ENCODE data around the gene IGF2BP2. TPM values are rescaled to one million over a fixed set of nuclear protein-coding genes. Genes with fewer than 3 reads are reported as not detected.
A peak's percentile ranks its signal among the peaks of the same experiment; 100 is the strongest.
"Not testable (repeated sequence)": the region's sequence is repeated elsewhere in the genome, so short reads cannot be mapped to it uniquely, and the experiment has no call there.

IGF2BP2 gene
- total RNA-seq, 1 experiment from 2014 or later, result 154 TPM

DNA sequence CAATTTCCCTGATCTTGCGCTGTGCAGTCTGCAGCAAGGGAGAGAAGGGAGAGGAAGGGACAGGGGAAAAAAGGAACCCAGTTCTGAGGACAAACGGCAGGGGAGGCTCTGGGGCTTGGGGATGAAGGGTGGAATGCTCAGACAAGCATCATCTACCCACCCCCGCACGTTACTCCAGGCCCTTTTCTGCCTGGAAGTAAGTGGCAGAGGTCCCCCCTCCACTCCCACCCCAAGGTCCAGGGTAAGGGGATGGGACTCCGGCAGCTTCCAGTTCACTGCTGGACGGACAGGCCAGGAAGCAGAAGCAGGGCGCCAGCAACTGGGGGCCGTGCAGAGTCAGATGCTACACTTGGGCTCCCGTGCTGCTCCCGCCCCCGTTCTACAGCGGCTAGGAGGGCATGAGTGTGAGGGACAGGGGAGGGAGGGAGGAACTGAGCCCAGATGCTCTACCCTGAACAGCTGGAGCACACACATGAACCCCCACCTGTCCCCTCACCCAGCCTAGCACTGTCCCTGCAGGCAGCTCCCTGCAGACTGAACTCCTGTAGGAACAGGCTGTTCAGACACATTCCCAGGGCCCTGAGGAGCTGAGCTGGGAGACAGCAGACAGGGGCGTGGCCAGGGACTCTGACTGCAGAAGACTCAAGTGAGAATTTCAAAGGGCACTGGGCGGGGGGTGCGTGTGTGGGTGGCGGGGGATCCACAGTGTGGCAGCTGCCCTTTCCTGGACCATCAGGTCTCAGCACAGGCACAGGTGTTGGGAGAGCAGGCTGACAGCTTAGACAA, 179.1 kb downstream of the IGF2BP2 start:
- Mint-ChIP-seq H3K4me3 (ENCODE audit: unreplicated experiment) (no peak overlapping the region), H3K36me3 (ENCODE audit: insufficient read depth, unreplicated experiment) (peaks cover 78% of the 10 kb centered on the region), H3K27ac (ENCODE audit: low read depth, unreplicated experiment) (peak overlapping the region; percentile 60), H3K27me3 (ENCODE audit: insufficient read depth, unreplicated experiment) (no peaks in the 10 kb centered on the region), H3K9me3 (ENCODE audit: unreplicated experiment) (no peaks in the 10 kb centered on the region), H3K4me1 (ENCODE audit: insufficient read depth, unreplicated experiment) (peaks cover 5% of the 10 kb centered on the region)
- intact Hi-C loops (cut with micrococcal nuclease), result no loop called here
- ChIA-PET POLR2A (no interaction called here), CTCF (interaction anchor here (0.6 to 0.7 kb wide), 2 partner anchors 8 to 14 kb away, joined by 3 to 4 read pairs; no protein-coding TSS in a partner anchor)
- TF ChIP-seq CTCF (IDR thresholded peaks at IDR 0.05; ENCODE audit: unreplicated experiment), result no peak
- BruUV-seq (replicated peaks), result no TSS peak
- no peak for DNase-seq (ENCODE audit: unreplicated experiment)

DNA sequence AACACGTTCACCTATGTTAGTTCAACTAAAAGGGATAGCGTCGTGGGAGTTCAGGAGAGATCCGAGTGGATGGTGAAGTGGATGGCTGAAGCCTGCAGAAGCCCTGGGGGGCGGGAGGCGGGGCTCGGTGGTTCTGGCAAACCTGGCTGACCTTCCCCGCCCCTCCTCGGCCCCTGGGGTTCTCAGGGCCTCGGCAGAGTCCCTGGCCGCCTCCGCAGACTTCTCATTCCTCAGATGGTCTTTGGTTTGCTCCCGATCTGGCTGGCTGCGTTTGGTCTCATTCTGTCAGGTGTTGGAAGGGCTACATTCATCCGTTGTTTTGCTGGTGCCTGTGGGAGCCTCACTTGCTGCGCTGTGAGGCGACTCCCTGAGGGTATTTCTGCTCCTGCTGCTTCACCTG, 179.7 kb downstream of the IGF2BP2 start:
- H3K9me3 Mint-ChIP-seq (ENCODE audit: unreplicated experiment); DNase-seq (ENCODE audit: unreplicated experiment); CTCF ChIA-PET; H3K27ac Mint-ChIP-seq (ENCODE audit: low read depth, unreplicated experiment); H3K4me1 Mint-ChIP-seq (ENCODE audit: insufficient read depth, unreplicated experiment); H3K4me3 Mint-ChIP-seq (ENCODE audit: unreplicated experiment); BruUV-seq (replicated peaks); H3K27me3 Mint-ChIP-seq (ENCODE audit: insufficient read depth, unreplicated experiment); intact Hi-C loops (cut with micrococcal nuclease); POLR2A ChIA-PET: not testable (repeated sequence)
- peaks cover 77% of the 10 kb centered on the region for H3K36me3 Mint-ChIP-seq (ENCODE audit: insufficient read depth, unreplicated experiment)

- peaks cover 58% of the 10 kb centered on the region for H3K36me3 Mint-ChIP-seq (ENCODE audit: insufficient read depth, unreplicated experiment)
- no peak for TF ChIP-seq CTCF (IDR thresholded peaks at IDR 0.05; ENCODE audit: unreplicated experiment)
- no TSS peak for BruUV-seq (replicated peaks)
- no peak overlapping the region for H3K27ac Mint-ChIP-seq (ENCODE audit: low read depth, unreplicated experiment)
- ChIA-PET POLR2A (interaction anchor here (0.8 to 1.0 kb wide), 2 partner anchors 55 to 77 kb away, joined by 3 read pairs; partner anchors contain the start of gene SENP2), CTCF (interaction anchor here (1.0 kb wide), 1 partner anchor 10 kb away, joined by 4 read pairs; no protein-coding TSS in a partner anchor)
- H3K9me3 Mint-ChIP-seq (ENCODE audit: unreplicated experiment), result no peaks in the 10 kb centered on the region
- H3K4me3 Mint-ChIP-seq (ENCODE audit: unreplicated experiment), result no peak overlapping the region
- no peaks in the 10 kb centered on the region for H3K27me3 Mint-ChIP-seq (ENCODE audit: insufficient read depth, unreplicated experiment)
- intact Hi-C loops (cut with micrococcal nuclease), result no loop called here
- DNase-seq (ENCODE audit: unreplicated experiment), result no peak
- H3K4me1 Mint-ChIP-seq (ENCODE audit: insufficient read depth, unreplicated experiment), result no peaks in the 10 kb centered on the region
Observed at GRCh38 chr3:185640308-185640707, 184.5 kb downstream of the IGF2BP2 start.

DNA sequence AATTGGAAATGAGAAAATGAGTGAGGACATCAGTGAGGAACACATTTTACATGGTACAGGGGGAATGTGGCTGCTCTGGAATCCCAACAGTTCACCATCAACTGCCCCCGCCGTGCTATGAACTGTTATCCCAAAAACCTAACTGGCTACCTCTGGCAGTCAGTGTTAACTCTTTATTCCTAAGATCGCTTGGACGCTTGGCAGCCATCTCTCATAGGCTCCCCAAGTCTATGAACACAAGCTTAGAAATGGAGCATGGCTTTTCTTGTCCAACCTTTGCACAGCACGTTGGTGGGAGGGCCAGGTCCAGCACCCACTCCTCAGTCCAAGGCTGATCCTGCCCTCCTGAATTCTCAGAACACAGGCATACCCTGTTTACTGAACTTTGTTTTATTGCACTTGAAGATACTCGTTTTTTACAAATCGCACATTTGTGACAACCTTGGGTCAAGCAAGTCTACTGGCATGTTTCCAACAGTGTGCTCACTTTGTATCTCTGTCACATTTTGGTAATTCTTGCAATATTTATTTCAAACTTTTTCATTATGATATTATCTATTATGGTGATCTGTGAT, 185.1 kb downstream of the IGF2BP2 start:
- no peak overlapping the region for H3K27ac Mint-ChIP-seq (ENCODE audit: low read depth, unreplicated experiment)
- no peaks in the 10 kb centered on the region for H3K9me3 Mint-ChIP-seq (ENCODE audit: unreplicated experiment)
- H3K27me3 Mint-ChIP-seq (ENCODE audit: insufficient read depth, unreplicated experiment), result no peaks in the 10 kb centered on the region
- BruUV-seq (replicated peaks), result no TSS peak
- CTCF ChIA-PET, result no interaction called here
- intact Hi-C loops (cut with micrococcal nuclease), result no loop called here
- DNase-seq (ENCODE audit: unreplicated experiment), result no peak
- H3K4me1 Mint-ChIP-seq (ENCODE audit: insufficient read depth, unreplicated experiment), result no peaks in the 10 kb centered on the region
- TF ChIP-seq CTCF (IDR thresholded peaks at IDR 0.05; ENCODE audit: unreplicated experiment), result no peak
- H3K36me3 Mint-ChIP-seq (ENCODE audit: insufficient read depth, unreplicated experiment), result peaks cover 55% of the 10 kb centered on the region
- POLR2A ChIA-PET, result interaction anchor here (0.6 to 1.4 kb wide), 4 partner anchors 10 to 68 kb away, joined by 3 to 5 read pairs (median 4); no protein-coding TSS in a partner anchor
- H3K4me3 Mint-ChIP-seq (ENCODE audit: unreplicated experiment), result no peak overlapping the region

GRCh38 chr3:185638651-185639050, 186.2 kb downstream of the IGF2BP2 start:
- POLR2A ChIA-PET, result interaction anchor here (0.6 to 1.4 kb wide), 5 partner anchors 8 to 65 kb away, joined by 3 to 5 read pairs (median 3); no protein-coding TSS in a partner anchor
- H3K4me3 Mint-ChIP-seq (ENCODE audit: unreplicated experiment); DNase-seq (ENCODE audit: unreplicated experiment); H3K27me3 Mint-ChIP-seq (ENCODE audit: insufficient read depth, unreplicated experiment); BruUV-seq (replicated peaks); intact Hi-C loops (cut with micrococcal nuclease); CTCF ChIA-PET; H3K27ac Mint-ChIP-seq (ENCODE audit: low read depth, unreplicated experiment); H3K4me1 Mint-ChIP-seq (ENCODE audit: insufficient read depth, unreplicated experiment); H3K9me3 Mint-ChIP-seq (ENCODE audit: unreplicated experiment): not testable (repeated sequence)
- H3K36me3 Mint-ChIP-seq (ENCODE audit: insufficient read depth, unreplicated experiment), result peaks cover 51% of the 10 kb centered on the region

Data from MCF 10A (cell line).